ENCODE measurements around the gene SCGN.

DNA sequence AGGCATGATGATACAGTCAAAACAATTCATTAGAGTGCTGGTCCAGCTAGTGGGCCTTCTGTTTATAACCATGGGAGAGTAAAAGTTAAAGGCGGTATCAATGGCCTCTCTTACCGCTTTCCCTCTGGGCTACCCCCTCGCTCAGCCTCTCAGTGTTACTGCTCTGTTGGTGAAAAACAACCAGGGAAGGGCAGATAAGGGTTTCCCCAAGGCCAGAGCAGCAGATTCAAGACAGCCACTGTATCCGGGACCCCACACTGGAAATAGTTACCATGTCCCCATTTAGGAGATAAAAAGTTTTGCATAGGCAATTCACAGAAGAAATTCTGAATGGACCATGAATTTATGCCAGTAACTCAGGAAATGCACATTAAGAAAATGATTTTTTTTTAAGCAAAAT lies 13.4 kb downstream of the SCGN start:
- no peak for TF ChIP-seq CREB1 (IDR thresholded peaks at IDR 0.05; ENCODE audit: low read depth)
- TF ChIP-seq, protein P1, sequence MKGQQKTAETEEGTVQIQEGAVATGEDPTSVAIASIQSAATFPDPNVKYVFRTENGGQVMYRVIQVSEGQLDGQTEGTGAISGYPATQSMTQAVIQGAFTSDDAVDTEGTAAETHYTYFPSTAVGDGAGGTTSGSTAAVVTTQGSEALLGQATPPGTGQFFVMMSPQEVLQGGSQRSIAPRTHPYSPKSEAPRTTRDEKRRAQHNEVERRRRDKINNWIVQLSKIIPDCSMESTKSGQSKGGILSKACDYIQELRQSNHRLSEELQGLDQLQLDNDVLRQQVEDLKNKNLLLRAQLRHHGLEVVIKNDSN (IDR thresholded peaks at IDR 0.05) = no peak
- no peak for TF ChIP-seq RAD21 (IDR thresholded peaks at IDR 0.05; ENCODE audit: low read depth)
- TF ChIP-seq ZBTB7A (IDR thresholded peaks at IDR 0.05; ENCODE audit: low read depth) = no peak
- no peak for TF ChIP-seq EGR1 (IDR thresholded peaks at IDR 0.05)
- TF ChIP-seq TAF1 (IDR thresholded peaks at IDR 0.05; ENCODE audit: low read depth) = no peak
- no peak for TF ChIP-seq FOXM1 (IDR thresholded peaks at IDR 0.05; ENCODE audit: borderline replicate concordance, low read depth)
- TF ChIP-seq TCF12 (IDR thresholded peaks at IDR 0.05; ENCODE audit: low read depth) = no peak
- TF ChIP-seq CEBPB (IDR thresholded peaks at IDR 0.05) = no peak
- no peak for TF ChIP-seq TEAD4 (IDR thresholded peaks at IDR 0.05)
- TF ChIP-seq, protein P2, sequence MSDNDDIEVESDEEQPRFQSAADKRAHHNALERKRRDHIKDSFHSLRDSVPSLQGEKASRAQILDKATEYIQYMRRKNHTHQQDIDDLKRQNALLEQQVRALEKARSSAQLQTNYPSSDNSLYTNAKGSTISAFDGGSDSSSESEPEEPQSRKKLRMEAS (IDR thresholded peaks at IDR 0.05) = no peak
- TF ChIP-seq, protein P3, sequence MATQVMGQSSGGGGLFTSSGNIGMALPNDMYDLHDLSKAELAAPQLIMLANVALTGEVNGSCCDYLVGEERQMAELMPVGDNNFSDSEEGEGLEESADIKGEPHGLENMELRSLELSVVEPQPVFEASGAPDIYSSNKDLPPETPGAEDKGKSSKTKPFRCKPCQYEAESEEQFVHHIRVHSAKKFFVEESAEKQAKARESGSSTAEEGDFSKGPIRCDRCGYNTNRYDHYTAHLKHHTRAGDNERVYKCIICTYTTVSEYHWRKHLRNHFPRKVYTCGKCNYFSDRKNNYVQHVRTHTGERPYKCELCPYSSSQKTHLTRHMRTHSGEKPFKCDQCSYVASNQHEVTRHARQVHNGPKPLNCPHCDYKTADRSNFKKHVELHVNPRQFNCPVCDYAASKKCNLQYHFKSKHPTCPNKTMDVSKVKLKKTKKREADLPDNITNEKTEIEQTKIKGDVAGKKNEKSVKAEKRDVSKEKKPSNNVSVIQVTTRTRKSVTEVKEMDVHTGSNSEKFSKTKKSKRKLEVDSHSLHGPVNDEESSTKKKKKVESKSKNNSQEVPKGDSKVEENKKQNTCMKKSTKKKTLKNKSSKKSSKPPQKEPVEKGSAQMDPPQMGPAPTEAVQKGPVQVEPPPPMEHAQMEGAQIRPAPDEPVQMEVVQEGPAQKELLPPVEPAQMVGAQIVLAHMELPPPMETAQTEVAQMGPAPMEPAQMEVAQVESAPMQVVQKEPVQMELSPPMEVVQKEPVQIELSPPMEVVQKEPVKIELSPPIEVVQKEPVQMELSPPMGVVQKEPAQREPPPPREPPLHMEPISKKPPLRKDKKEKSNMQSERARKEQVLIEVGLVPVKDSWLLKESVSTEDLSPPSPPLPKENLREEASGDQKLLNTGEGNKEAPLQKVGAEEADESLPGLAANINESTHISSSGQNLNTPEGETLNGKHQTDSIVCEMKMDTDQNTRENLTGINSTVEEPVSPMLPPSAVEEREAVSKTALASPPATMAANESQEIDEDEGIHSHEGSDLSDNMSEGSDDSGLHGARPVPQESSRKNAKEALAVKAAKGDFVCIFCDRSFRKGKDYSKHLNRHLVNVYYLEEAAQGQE (IDR thresholded peaks at IDR 0.05; ENCODE audit: low read depth) = no peak
- TF ChIP-seq YY1 (IDR thresholded peaks at IDR 0.05; ENCODE audit: low read depth) = no peak
- no peak for TF ChIP-seq NFIC (IDR thresholded peaks at IDR 0.05)
